HCT116 (cell line): ENCODE measurements around the gene MUC21. TPM values are rescaled to one million over a fixed set of nuclear protein-coding genes. Genes with fewer than 3 reads are reported as not detected.

ENCODE experiments used
- ATAC-seq: fragments of 200-7000 bp; cut with Tn5 transposase; 2 replicates; pipeline ENCODE4 v1.9.1; 2020; ENCODE audit warnings: mild to moderate bottlenecking, moderate library complexity
- BruUV-seq: library from RNA; stranded (reverse); fragments of 400-500 nt; replicated peaks from 2 replicates; lab custom pipeline; 2021; lab: Mats Ljungman, UMichigan
- CTCF ChIA-PET: fragments of 300-600 bp; sonication (Branson Sonifier 250); formaldehyde crosslinking; loops from one replicate; lab custom pipeline; 2021; ENCODE audit warnings: antibody characterized with exemption; lab: Charles Lee
- POLR2A ChIA-PET: fragments of 300-600, 350-600 bp; sonication (Branson Sonifier 250); formaldehyde crosslinking; loops from one replicate; lab custom pipeline; 2021; ENCODE audit warnings: antibody characterized with exemption; lab: Charles Lee
- RAD21 ChIA-PET, 2 experiments: fragments of 300-600 bp; sonication (Branson Sonifier 250); formaldehyde crosslinking; loops; one replicate each; lab custom pipeline; 2023; ENCODE audit warnings: low total read pairs in 2 of 2; ENCODE audit not compliant: uncharacterized antibody in 2 of 2, unreplicated experiment in 2 of 2, low non-redundant PET in 1 of 2; lab: Charles Lee
- DNase-seq: peaks from one replicate; pipeline ENCODE4 v3.0.0-alpha.2; 2010; ENCODE audit warnings: low read depth, low spot score
- H2AFZ ChIP-seq: fragments of 200-600 bp; shearing (Covaris generic), sonication (generic); 2 replicates; pipeline ENCODE4 v1.6.1; 2017; ENCODE audit warnings: low read depth, mixed run types, mixed read lengths, antibody characterized with exemption, low read length; ENCODE audit not compliant: poor library complexity, severe bottlenecking
- H3K27ac ChIP-seq: 2 replicates; pipeline ENCODE4 v1.5.1; 2012; ENCODE audit warnings: low read depth, low read length
- H3K27me3 ChIP-seq: fragments of 200-600 bp; sonication (generic); 2 replicates; pipeline ENCODE4 v1.6.1; 2016; ENCODE audit warnings: mixed run types, low read length, mixed read lengths; ENCODE audit not compliant: insufficient read depth
- H3K36me3 ChIP-seq, 2 experiments: fragments of 200-500 bp in 1 of 2; fragments of 200-600 bp in 1 of 2; sonication (Bioruptor generic) in 1 of 2; sonication (generic) in 1 of 2; 2 replicates each; pipeline versions ENCODE4 v1.5.1 to v1.6.1; 2014 to 2016; ENCODE audit warnings: low read length in 2 of 2, inconsistent platforms in 1 of 2, mixed read lengths in 1 of 2, mixed run types in 1 of 2; ENCODE audit not compliant: insufficient read depth in 2 of 2, control insufficient read depth in 1 of 2
- H3K4me1 ChIP-seq, 2 experiments: fragments of 200-600 bp in 1 of 2; sonication (generic) in 1 of 2; 2 replicates each; pipeline versions ENCODE4 v1.5.1 to v1.6.1; 2012 to 2017; ENCODE audit warnings: low read length in 2 of 2, inconsistent platforms in 1 of 2, mild to moderate bottlenecking in 1 of 2, mixed read lengths in 1 of 2, mixed run types in 1 of 2, moderate library complexity in 1 of 2; ENCODE audit not compliant: insufficient read depth in 2 of 2, control insufficient read depth in 1 of 2
- H3K4me2 ChIP-seq: fragments of 200-600 bp; sonication (generic); 2 replicates; pipeline ENCODE4 v1.6.1; 2017; ENCODE audit warnings: mixed run types, low read length, mixed read lengths
- H3K4me3 ChIP-seq, 2 experiments: fragments of 200-600 bp in 1 of 2; sonication (generic) in 1 of 2; replicated peaks in 1 of 2; 2 replicates each; pipeline ENCODE4 v1.5.1; 2011 to 2016; ENCODE audit warnings: low read length in 2 of 2, control low read depth in 1 of 2, low read depth in 1 of 2, mild to moderate bottlenecking in 1 of 2, mixed read lengths in 1 of 2, mixed run types in 1 of 2
- H3K79me2 ChIP-seq: fragments of 200-600 bp; sonication (generic); 2 replicates; pipeline ENCODE4 v1.6.1; 2017; ENCODE audit warnings: mild to moderate bottlenecking, mixed run types, low read length, moderate library complexity, mixed read lengths; ENCODE audit not compliant: insufficient read depth
- H3K9ac ChIP-seq: fragments of 200-600 bp; sonication (generic); 2 replicates; pipeline ENCODE4 v1.6.1; 2016; ENCODE audit warnings: low read length, mixed read lengths
- H3K9me2 ChIP-seq: fragments of 200-600 bp; sonication (generic), shearing (Covaris generic); 2 replicates; pipeline ENCODE4 v1.6.1; 2017; ENCODE audit warnings: mixed run types, mild to moderate bottlenecking, moderate library complexity; ENCODE audit not compliant: insufficient read depth
- H3K9me3 ChIP-seq, 2 experiments: fragments of 200-500 bp in 1 of 2; fragments of 200-600 bp in 1 of 2; sonication (Bioruptor generic) in 1 of 2; sonication (generic) in 1 of 2; 2 replicates each; pipeline ENCODE4 v1.6.1; 2014 to 2017; ENCODE audit warnings: low read length in 2 of 2, mixed read lengths in 2 of 2, inconsistent platforms in 1 of 2, low read depth in 1 of 2, mild to moderate bottlenecking in 1 of 2, mixed run types in 1 of 2, moderate library complexity in 1 of 2; ENCODE audit not compliant: control insufficient read depth in 1 of 2, insufficient read depth in 1 of 2
- H4K20me1 ChIP-seq: fragments of 200-600 bp; sonication (generic), shearing (Covaris generic); 2 replicates; pipeline ENCODE4 v1.6.1; 2017; ENCODE audit warnings: mixed run types, mild to moderate bottlenecking, moderate library complexity; ENCODE audit not compliant: insufficient read depth
- ATF3 ChIP-seq: IDR thresholded peaks from 2 replicates; pipeline ENCODE4 v1.6.1; 2012
- CBX3 ChIP-seq: IDR thresholded peaks from 2 replicates; pipeline ENCODE4 v1.6.1; 2012; ENCODE audit warnings: low read depth
- CEBPB ChIP-seq: IDR thresholded peaks from 2 replicates; pipeline ENCODE4 v1.6.1; 2012; ENCODE audit warnings: low read depth
- CTCF ChIP-seq, 3 experiments: fragments of 200-600 bp in 1 of 3; sonication (generic) in 1 of 3; IDR thresholded peaks in 2 of 3; conservative IDR thresholded peaks in 1 of 3; 2 replicates each; pipeline ENCODE4 v1.5.1; 2012 to 2017; ENCODE audit warnings: low read depth in 2 of 3, low read length in 2 of 3, antibody characterized with exemption in 1 of 3, borderline replicate concordance in 1 of 3, control low read depth in 1 of 3, mild to moderate bottlenecking in 1 of 3, mixed read lengths in 1 of 3, mixed run types in 1 of 3, moderate library complexity in 1 of 3; ENCODE audit not compliant: insufficient read depth in 1 of 3
- EGR1 ChIP-seq: IDR thresholded peaks from 2 replicates; pipeline ENCODE4 v1.6.1; 2012; ENCODE audit warnings: low read depth
- ELF1 ChIP-seq: IDR thresholded peaks from 2 replicates; pipeline ENCODE4 v1.6.1; 2012; ENCODE audit warnings: low read depth, borderline replicate concordance
- EZH2 ChIP-seq: fragments of 200-600 bp; sonication (generic); IDR thresholded peaks from 2 replicates; pipeline ENCODE4 v1.6.1; 2017; ENCODE audit warnings: antibody characterized with exemption, mixed run types
- EZH2phosphoT487 ChIP-seq: fragments of 200-600 bp; IDR thresholded peaks from 2 replicates; pipeline ENCODE4 v1.6.1; 2018; ENCODE audit warnings: antibody characterized with exemption, borderline replicate concordance
- FOSL1 ChIP-seq: IDR thresholded peaks from 2 replicates; pipeline ENCODE4 v1.6.1; 2012; ENCODE audit warnings: low read depth
- MAX ChIP-seq: IDR thresholded peaks from 2 replicates; pipeline ENCODE4 v1.6.1; 2012
- POLR2AphosphoS5 ChIP-seq: IDR thresholded peaks from 2 replicates; pipeline ENCODE4 v1.6.1; 2011; ENCODE audit warnings: mild to moderate bottlenecking, low read depth, low read length, moderate library complexity
- RAD21 ChIP-seq: IDR thresholded peaks from 2 replicates; pipeline ENCODE4 v1.6.1; 2012; ENCODE audit warnings: low read depth, mild to moderate bottlenecking
- REST ChIP-seq: IDR thresholded peaks from 2 replicates; pipeline ENCODE4 v1.6.1; 2012; ENCODE audit warnings: low read depth
- SIN3A ChIP-seq: IDR thresholded peaks from 2 replicates; pipeline ENCODE4 v1.6.1; 2012; ENCODE audit warnings: low read depth
- SP1 ChIP-seq: IDR thresholded peaks from 2 replicates; pipeline ENCODE4 v1.6.1; 2012; ENCODE audit warnings: low read depth
- SRF ChIP-seq: IDR thresholded peaks from 2 replicates; pipeline ENCODE4 v1.6.1; 2012; ENCODE audit warnings: low read depth
- TCF7L2 ChIP-seq: IDR thresholded peaks from 2 replicates; pipeline ENCODE4 v1.7.0; 2011; ENCODE audit warnings: borderline replicate concordance, inconsistent platforms; ENCODE audit not compliant: insufficient read depth, insufficient read length; ENCODE audit errors: extremely low read depth
- YY1 ChIP-seq: IDR thresholded peaks from 2 replicates; pipeline ENCODE4 v1.6.1; 2011; ENCODE audit warnings: low read length, low read depth, moderate library complexity, mild to moderate bottlenecking; ENCODE audit not compliant: insufficient replicate concordance; ENCODE audit errors: extremely low read depth
- ZBTB33 ChIP-seq: IDR thresholded peaks from 2 replicates; pipeline ENCODE4 v1.6.1; 2011; ENCODE audit warnings: mild to moderate bottlenecking, low read length, moderate library complexity; ENCODE audit not compliant: insufficient replicate concordance; ENCODE audit errors: extremely low read depth
- ZNF274 ChIP-seq: fragments of 200-500 bp; sonication (Bioruptor generic); IDR thresholded peaks from 2 replicates; pipeline ENCODE4 v1.6.1; 2014; ENCODE audit warnings: mild to moderate bottlenecking, low read depth, low read length, inconsistent platforms
- intact Hi-C: fragments of 100-400 bp; cut with micrococcal nuclease; formaldehyde crosslinking; loops from 2 replicates; pipeline ENCODE4 v1.10.0; 2022
- total RNA-seq: library from RNA; stranded (reverse); gene quantifications from one replicate; pipeline ENCODE4 v1.2.1, GENCODE V29; 2021; ENCODE audit not compliant: unreplicated experiment

Gene MUC21
- total RNA-seq, 1 experiment from 2014 or later: not detected

- RAD21 ChIA-PET: no interaction called here
- Histone ChIP-seq H3K27ac (no peak overlapping the region), H3K4me3 (no peak overlapping the region), H3K9me2 (no peaks in the 10 kb centered on the region), H3K9ac (no peak overlapping the region), H2AFZ (no peak overlapping the region), H3K4me1 (no peaks in the 10 kb centered on the region), H3K9me3 (no peaks in the 10 kb centered on the region), H3K79me2 (no peaks in the 10 kb centered on the region), H3K36me3 (no peaks in the 10 kb centered on the region), H4K20me1 (no peaks in the 10 kb centered on the region), H3K4me2 (no peak overlapping the region), H3K27me3 (no peaks in the 10 kb centered on the region)
- ATAC-seq: no peak
- no TSS peak for BruUV-seq
- CTCF ChIA-PET: no interaction called here
- DNase-seq: no peak
- TF ChIP-seq ZBTB33 (no peak), FOSL1 (no peak), SIN3A (no peak), CTCF (IDR thresholded peaks at IDR 0.05 in 2 of 3, conservative IDR thresholded peaks at IDR 0.05 in 1 of 3; ENCODE audit: borderline replicate concordance in 1 of 3, insufficient read depth in 1 of 3, low read depth in 2 of 3, low read length in 2 of 3) (no peak), ELF1 (no peak), MAX (no peak), EGR1 (no peak), CEBPB (no peak), SRF (no peak), ZNF274 (no peak), EZH2 (no peak), CBX3 (no peak), RAD21 (no peak), SP1 (no peak), YY1 (no peak), REST (no peak), ATF3 (no peak), POLR2AphosphoS5 (no peak), EZH2phosphoT487 (no peak), TCF7L2 (no peak)
- POLR2A ChIA-PET: no interaction called here
- intact Hi-C loops: no loop called here
These were observed 8.4 kb downstream of the MUC21 start for GRCh38 chr6:30991891-30992290.
